ENCODE measurements around the gene COMTD1.

- TF ChIP-seq CTCF (conservative IDR thresholded peaks at IDR 0.05; ENCODE audit: low read depth, low read length) (no peak), POLR2A (IDR thresholded peaks at IDR 0.05; ENCODE audit: low read depth, low read length) (no peak), ELK1 (IDR thresholded peaks at IDR 0.05; ENCODE audit: borderline replicate concordance, low read depth, low read length) (no peak), BHLHE40 (IDR thresholded peaks at IDR 0.05; ENCODE audit: low read depth, low read length) (no peak), RAD21 (IDR thresholded peaks at IDR 0.05; ENCODE audit: low read length) (no peak), SMC3 (IDR thresholded peaks at IDR 0.05; ENCODE audit: low read depth, low read length) (no peak), USF2 (IDR thresholded peaks at IDR 0.05; ENCODE audit: low read depth, low read length) (no peak), MAFK (IDR thresholded peaks at IDR 0.05; ENCODE audit: low read depth, low read length) (no peak), RCOR1 (IDR thresholded peaks at IDR 0.05; ENCODE audit: insufficient replicate concordance, low read length) (no peak), CEBPB (IDR thresholded peaks at IDR 0.05; ENCODE audit: low read depth, low read length) (no peak), MAZ (IDR thresholded peaks at IDR 0.05; ENCODE audit: borderline replicate concordance, low read depth, low read length) (no peak), RFX5 (IDR thresholded peaks at IDR 0.05; ENCODE audit: low read depth, low read length) (no peak)
Measured at GRCh38 chr10:75272896-75273295, 37.1 kb upstream of the COMTD1 start.

All from IMR-90 (cell line).